Stimulated activated CD4-positive, alpha-beta T cell treated with anti-CD3 and anti-CD28 coated beads, Interleukin-2, amount 100 ng/mL, for 4 hours (primary cell): ENCODE measurements around the gene KCNK6.

ENCODE experiments used
- DNase-seq: peaks from one replicate; pipeline ENCODE4 v3.0.0-alpha.2; 2020; ENCODE audit warnings: low read depth

The KCNK6 gene

DNA sequence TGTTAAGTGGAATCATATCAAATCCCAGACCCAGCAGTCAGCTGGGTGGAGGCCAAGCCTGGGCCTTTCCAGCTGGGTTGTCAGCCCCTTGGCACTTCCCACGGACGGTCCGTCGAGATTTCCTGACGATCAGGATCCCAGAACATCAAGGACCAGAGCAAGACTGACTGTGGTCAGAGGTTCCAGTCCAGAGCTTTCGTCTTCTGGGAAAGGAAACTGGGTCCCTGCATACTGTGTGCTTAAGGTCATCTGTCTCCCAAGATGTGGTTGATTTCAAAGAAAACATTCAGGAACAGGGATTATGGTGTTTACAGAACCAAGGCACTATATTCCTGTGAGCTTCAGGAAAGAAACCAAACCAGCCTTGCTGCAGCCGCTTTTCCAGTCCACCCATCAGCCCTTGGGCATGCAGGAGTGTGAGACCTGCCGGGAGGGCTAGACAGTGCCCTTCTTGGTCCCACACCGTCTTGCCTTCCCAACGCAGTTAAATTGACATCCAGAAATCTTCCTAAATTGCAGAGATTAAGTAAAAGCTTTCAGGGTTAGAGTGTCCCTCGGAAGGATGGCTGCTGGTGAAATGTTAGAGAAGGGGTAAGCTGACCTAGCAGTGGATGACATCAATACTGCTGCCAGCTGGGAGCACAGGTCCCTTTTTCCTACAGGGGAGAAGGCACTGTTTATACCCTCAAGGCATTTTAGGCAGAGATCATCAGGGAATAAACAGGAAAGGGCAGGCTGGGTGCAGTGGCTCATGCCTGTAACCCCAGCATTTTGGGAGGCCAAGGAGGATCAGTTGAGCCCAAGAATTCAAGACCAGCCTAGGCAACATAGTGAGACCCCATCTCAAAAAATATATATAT lies 20.6 kb upstream of the KCNK6 start:
- DNase-seq = no peak

GRCh38 chr19:38303517-38304351 lies 15.9 kb upstream of the KCNK6 start, which contains the start of gene C19orf33:
TSS of gene C19orf33 (plus strand) at chr19:38304251. CDS start at chr19:38304262, 11 bp downstream.
- DNase-seq = no peak

- DNase-seq = no peak
These were observed 15.2 kb upstream of the KCNK6 start for GRCh38 chr19:38304352-38304865.

- no peak for DNase-seq
These were observed 14.7 kb upstream of the KCNK6 start for GRCh38 chr19:38304866-38305429.

DNA sequence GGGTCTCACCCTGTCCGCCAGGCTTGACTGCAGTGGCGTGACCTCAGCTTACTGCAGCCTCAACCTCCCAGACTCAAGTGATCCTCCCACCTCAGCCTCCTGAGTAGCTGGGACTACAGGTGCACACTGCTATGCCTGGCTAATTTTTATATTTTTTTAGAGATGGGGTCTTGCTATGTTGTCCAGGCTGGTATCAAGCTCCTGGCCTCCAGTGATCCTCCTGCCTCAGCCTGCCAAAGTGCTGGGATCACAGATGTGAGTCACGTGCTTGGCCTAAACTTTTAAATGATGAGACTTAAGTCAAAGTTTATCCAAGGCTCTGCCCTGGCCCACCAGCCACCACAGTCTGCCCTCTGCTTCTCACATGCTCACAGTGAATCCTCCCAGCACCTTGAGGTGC lies 13.4 kb upstream of the KCNK6 start:
- DNase-seq = no peak

DNA sequence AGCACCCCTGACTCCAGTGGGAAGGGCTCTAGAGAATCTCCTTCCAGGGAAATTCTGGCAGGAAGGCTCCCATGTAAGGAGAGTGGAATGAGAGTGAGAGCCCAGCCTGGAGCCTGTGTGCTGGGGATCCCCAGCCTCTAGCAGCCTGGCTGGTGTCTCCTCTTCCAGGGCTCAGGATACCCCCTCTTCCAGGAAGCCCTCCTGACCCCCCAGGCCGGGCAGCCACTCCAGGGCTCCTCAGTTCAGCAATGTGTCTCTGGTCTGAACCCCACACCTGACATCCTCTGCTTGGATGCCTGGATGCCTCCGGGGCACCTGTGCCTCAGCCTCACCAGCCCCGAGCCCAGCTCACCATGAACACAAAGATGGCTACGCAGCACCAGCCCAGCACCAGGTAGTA lies 12.6 kb upstream of the KCNK6 start:
- DNase-seq = no peak

- DNase-seq = no peak
These were observed 12.0 kb upstream of the KCNK6 start for GRCh38 chr19:38307597-38307996.

DNA sequence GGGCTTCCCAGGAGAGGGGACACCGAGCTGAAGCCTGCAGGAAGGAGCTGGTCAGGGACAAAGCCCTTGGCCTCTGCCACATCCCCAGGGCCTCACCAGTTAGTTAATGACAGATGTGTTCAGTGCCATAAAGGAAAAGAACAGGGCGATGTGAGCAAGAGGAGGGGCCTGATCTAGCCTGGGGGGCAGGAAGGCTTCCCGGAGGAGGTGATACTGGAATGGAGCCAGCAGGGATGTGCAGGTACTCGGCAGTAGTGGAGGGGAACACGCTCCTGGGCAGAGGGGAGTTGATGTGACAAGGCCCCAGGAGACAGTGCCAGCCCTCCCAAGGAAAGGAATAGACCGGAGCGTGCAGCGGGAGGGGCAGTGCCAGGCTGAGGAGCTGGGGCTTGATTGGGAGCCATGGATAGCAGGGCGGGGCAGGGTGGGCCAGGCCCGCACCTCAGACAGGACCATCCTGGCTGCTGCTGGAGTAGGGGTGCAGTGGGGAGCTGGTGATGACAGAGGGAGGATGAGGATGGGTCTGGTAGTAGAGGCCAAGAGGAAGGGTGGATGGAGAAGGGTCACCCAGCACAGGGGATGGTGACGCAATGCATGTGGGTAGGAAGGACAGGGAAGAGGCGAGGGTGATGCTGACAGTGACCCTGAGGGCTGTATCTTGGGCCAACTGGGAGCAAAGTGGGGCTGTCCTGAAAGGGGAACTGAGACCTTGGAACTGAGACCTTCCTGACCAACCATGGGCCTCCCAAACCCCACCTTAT lies 11.5 kb upstream of the KCNK6 start:
- DNase-seq = no peak

- DNase-seq = no peak
These were observed 10.6 kb upstream of the KCNK6 start for GRCh38 chr19:38308926-38309614.

GRCh38 chr19:38309615-38310278 lies 9.9 kb upstream of the KCNK6 start:
- no peak for DNase-seq

- DNase-seq = no peak
These were observed 9.4 kb upstream of the KCNK6 start for GRCh38 chr19:38310279-38310670.

- no peak for DNase-seq
These were observed 8.7 kb upstream of the KCNK6 start for GRCh38 chr19:38310986-38311385.

- peak; percentile 90 for DNase-seq
These were observed 3.8 kb upstream of the KCNK6 start, which contains the start of gene YIF1B for GRCh38 chr19:38315657-38316476. TSS of gene YIF1B (minus strand) at chr19:38315947. CDS start at chr19:38315917, 30 bp downstream.

GRCh38 chr19:38316477-38317067 lies 3.1 kb upstream of the KCNK6 start:
- DNase-seq = no peak

GRCh38 chr19:38317104-38317612 lies 2.5 kb upstream of the KCNK6 start:
- DNase-seq = no peak

- no peak for DNase-seq
These were observed 985 bp upstream of the KCNK6 start for GRCh38 chr19:38318660-38319059.

DNA sequence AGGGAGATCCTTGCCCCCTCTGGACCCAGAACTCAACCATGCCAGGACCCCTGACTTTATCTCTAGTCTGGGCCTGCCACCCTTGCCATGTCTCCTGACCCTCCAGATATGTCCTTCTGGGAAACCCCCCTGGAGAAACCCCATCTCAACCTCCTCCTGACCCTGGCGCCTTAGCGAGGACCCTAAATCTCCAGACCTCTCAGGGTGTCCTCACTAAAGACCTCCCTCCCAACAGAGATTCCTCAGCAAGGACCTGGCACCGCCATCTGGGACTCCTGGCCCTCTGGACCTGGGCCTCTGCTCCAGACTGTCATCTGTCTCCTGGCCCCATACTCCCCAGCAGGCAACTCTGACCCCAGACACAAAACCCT lies 1.3 kb downstream of the KCNK6 start:
- DNase-seq = no peak

GRCh38 chr19:38321646-38322196 lies 2.1 kb downstream of the KCNK6 start:
- DNase-seq = no peak

DNA sequence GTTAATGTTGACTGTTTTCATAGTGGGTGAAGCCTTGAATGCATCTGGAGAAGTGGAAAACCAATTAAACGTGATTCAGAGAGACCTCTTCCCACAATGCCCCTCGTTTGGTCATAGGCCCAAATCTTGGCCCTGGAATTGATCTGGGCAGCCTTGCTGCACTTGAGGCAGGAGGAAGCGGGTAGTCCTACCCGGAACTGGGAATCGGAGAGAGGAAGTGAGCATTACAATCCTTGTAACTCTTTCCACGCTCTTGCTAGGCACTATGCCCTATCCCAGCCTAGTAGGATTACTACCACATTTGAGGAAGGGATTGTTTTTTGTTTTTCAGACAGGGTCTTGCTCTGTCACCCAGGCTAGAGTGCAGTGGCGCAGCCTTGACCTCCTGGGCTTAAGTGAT lies 3.6 kb downstream of the KCNK6 start:
- DNase-seq = no peak
